AG04450 (cell line): ENCODE data around the gene PKIG. TPM values are rescaled to one million over a fixed set of nuclear protein-coding genes. Genes with fewer than 3 reads are reported as not detected.

Experiments
- CTCF ChIA-PET: fragments of 300-600, 350-600 bp; formaldehyde crosslinking; extraction: SDS; loops from one replicate; lab custom pipeline; 2022; ENCODE audit warnings: antibody characterized with exemption, inconsistent platforms; lab: Charles Lee
- POLR2A ChIA-PET: fragments of 350-600 bp; formaldehyde crosslinking; extraction: SDS; loops from one replicate; lab custom pipeline; 2021; ENCODE audit warnings: antibody characterized with exemption, inconsistent platforms; lab: Yijun Ruan, JAX
- DNase-seq: peaks from one replicate; pipeline ENCODE4 v3.0.0-alpha.2; 2011; ENCODE audit warnings: low read depth, low spot score
- H3K27ac ChIP-seq: one replicate; pipeline ENCODE4 v1.5.1; 2012; ENCODE audit warnings: low read depth, low read length, control low read depth
- H3K27me3 ChIP-seq: one replicate; pipeline ENCODE4 v1.6.0; 2012; ENCODE audit warnings: low read length; ENCODE audit not compliant: control insufficient read depth, insufficient read depth
- H3K4me3 ChIP-seq: 2 replicates; pipeline ENCODE4 v1.5.1; 2011; ENCODE audit warnings: mild to moderate bottlenecking, low read depth, low read length, control low read depth
- H3K9me3 ChIP-seq: 2 replicates; pipeline ENCODE4 v1.5.1; 2012; ENCODE audit warnings: low read length; ENCODE audit not compliant: control insufficient read depth, insufficient read depth
- polyA plus RNA-seq: library from polyadenylated mRNA; depleted of rRNA; stranded (reverse); fragments of >200 nt; gene quantifications from 2 replicates; pipeline ENCODE4 v1.2.3, GENCODE V29; 2011
- TF ChIP-seq, protein P1 (sequence below): IDR thresholded peaks from 2 replicates; pipeline ENCODE4 v1.5.1; 2011; ENCODE audit warnings: low read depth, low read length, control low read depth, inconsistent platforms

The PKIG gene
- polyA plus RNA-seq, 1 experiment: 107 TPM

DNA sequence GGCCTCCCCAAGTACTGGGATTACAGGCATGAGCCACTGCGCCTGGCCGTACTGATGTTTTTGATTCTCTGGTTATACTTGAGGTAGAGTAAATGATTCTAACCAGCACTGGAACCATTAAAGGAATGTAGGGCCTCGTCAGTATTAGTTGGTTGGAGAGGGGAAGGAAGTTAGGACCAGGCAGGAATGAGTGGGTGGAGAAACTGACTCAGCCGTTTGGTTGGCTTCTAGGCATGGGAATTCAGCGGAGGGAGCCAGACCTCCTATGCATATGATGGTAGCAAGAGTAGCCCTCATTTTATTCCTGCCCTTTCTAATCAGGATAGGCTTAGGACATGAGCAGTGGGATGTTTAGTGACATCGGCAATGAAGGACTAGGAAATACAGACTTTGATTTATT is 41.5 kb upstream of the PKIG start:
- POLR2A ChIA-PET: no interaction called here
- CTCF ChIA-PET: interaction anchor here (0.7 to 1.0 kb wide), 3 partner anchors 142 to 939 kb away, joined by 3 to 5 read pairs (median 3); no protein-coding TSS in a partner anchor
- Histone ChIP-seq H3K27me3 (no peaks in the 10 kb centered on the region), H3K27ac (no peak overlapping the region), H3K4me3 (no peak overlapping the region), H3K9me3 (no peaks in the 10 kb centered on the region)
- DNase-seq: peak; percentile 32
- TF ChIP-seq, protein P1, sequence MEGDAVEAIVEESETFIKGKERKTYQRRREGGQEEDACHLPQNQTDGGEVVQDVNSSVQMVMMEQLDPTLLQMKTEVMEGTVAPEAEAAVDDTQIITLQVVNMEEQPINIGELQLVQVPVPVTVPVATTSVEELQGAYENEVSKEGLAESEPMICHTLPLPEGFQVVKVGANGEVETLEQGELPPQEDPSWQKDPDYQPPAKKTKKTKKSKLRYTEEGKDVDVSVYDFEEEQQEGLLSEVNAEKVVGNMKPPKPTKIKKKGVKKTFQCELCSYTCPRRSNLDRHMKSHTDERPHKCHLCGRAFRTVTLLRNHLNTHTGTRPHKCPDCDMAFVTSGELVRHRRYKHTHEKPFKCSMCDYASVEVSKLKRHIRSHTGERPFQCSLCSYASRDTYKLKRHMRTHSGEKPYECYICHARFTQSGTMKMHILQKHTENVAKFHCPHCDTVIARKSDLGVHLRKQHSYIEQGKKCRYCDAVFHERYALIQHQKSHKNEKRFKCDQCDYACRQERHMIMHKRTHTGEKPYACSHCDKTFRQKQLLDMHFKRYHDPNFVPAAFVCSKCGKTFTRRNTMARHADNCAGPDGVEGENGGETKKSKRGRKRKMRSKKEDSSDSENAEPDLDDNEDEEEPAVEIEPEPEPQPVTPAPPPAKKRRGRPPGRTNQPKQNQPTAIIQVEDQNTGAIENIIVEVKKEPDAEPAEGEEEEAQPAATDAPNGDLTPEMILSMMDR: no peak

DNA sequence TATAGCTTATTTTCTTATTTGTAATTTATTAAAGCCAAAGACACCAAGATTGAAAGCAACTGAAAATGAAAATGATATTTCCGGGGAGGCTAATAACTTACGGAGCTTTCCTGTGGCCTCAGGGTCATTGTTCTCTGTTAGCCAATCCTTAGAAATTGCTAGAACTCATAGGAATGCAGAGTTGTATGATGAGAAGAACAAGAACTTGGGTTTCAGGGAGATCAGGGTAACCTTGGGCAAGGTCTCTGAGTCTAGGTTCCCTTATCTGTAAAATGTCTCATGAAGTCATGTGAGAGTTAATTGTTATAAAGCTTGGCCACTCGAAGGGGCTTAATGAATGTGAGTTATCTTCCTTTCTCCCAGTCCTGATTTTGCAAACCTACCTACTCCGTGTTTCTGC is 40.4 kb upstream of the PKIG start:
- no peak overlapping the region for H3K4me3 ChIP-seq
- H3K27me3 ChIP-seq: no peaks in the 10 kb centered on the region
- POLR2A ChIA-PET: no interaction called here
- no peak overlapping the region for H3K27ac ChIP-seq
- DNase-seq: no peak
- no peaks in the 10 kb centered on the region for H3K9me3 ChIP-seq
- CTCF ChIA-PET: interaction anchor here (1.0 to 1.7 kb wide), 2 partner anchors 68 to 153 kb away, joined by 3 to 4 read pairs; no protein-coding TSS in a partner anchor
- TF ChIP-seq, protein P1: no peak

DNA sequence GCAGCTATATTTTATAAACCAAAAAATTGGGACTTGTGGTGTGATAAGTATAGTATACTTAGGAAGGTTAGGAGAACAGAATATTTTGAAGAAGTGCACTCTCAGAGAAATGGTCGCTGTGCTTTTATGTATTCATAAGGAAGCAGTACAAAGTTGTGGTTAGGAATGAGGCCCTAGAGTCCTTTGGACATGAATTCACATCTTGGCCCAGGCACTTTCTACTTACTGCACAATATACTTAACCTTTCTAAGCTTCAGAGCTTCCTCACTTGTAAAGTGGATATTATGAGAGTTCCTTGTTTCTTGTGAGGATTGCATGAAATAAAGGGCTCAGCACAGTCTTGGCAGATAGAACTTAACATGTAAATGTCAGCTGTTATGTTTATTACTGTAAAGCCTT is 39.5 kb upstream of the PKIG start:
- Histone ChIP-seq H3K27me3 (no peaks in the 10 kb centered on the region), H3K27ac (no peak overlapping the region), H3K4me3 (no peak overlapping the region), H3K9me3 (no peaks in the 10 kb centered on the region)
- ChIA-PET CTCF (interaction anchor here (1.7 kb wide), 1 partner anchor 67 kb away, joined by 4 read pairs; no protein-coding TSS in a partner anchor), POLR2A (no interaction called here)
- no peak for DNase-seq
- TF ChIP-seq, protein P1: no peak

DNA sequence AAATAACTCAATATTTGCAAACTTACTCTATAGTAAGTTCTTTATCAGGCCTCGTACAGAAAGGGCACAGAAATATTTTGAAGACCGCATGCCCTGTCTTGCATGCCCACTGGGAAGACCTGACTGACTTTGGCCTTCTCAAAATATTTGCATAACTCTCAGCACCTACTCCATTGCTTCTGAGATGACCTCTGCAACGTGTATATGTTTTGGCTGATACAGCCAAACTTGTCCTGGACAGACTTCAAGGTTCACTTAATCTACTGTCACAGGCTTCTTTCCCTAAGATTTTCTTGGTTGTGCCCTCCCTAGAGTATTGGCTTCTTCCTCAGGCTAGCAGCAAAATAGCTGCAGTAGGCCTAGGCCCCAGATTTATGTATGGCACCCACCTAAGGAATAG is 39.0 kb upstream of the PKIG start:
- Histone ChIP-seq H3K27ac (no peak overlapping the region), H3K27me3 (no peaks in the 10 kb centered on the region), H3K9me3 (no peaks in the 10 kb centered on the region), H3K4me3 (no peak overlapping the region)
- DNase-seq: no peak
- TF ChIP-seq, protein P1: no peak
- ChIA-PET POLR2A (no interaction called here), CTCF (interaction anchor here (1.7 kb wide), 1 partner anchor 67 kb away, joined by 4 read pairs; no protein-coding TSS in a partner anchor)

DNA sequence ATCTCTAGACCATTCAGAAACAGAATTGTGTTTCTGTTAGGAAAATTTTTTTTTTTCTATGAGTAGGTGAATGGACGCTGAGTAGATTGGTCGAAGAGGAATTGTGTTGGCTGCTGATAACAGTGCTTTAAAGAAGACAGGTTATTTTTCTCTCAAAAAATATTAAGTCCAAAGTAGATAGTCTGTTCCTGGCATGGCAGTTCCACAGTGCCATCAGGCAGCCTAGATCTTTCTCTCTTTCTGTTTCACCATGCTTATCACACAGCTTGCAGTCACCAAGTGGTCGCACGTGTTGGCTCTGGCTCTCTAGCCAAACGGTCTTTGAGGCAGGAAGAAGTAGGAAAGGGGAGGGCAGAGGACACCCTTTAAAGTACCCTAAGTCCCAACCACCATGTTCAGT is 38.1 kb upstream of the PKIG start:
- CTCF ChIA-PET: no interaction called here
- DNase-seq: no peak
- no peak overlapping the region for H3K27ac ChIP-seq
- POLR2A ChIA-PET: no interaction called here
- no peaks in the 10 kb centered on the region for H3K27me3 ChIP-seq
- no peak overlapping the region for H3K4me3 ChIP-seq
- TF ChIP-seq, protein P1: no peak
- no peaks in the 10 kb centered on the region for H3K9me3 ChIP-seq
